HG03520 (cell line): ENCODE data around the gene SLC51A.

Experiments used
- ATAC-seq: cut with Tn5 transposase; IDR thresholded peaks from one replicate; pipeline ENCODE4 v1.9.1; 2021; ENCODE audit warnings: mild to moderate bottlenecking, moderate library complexity; ENCODE audit not compliant: unreplicated experiment

Gene SLC51A

GRCh38 chr3:196214783-196215441 is 1.4 kb upstream of the SLC51A start:
- no peak for ATAC-seq

- ATAC-seq = no peak
Measured at GRCh38 chr3:196215493-196216020, 777 bp upstream of the SLC51A start.

DNA sequence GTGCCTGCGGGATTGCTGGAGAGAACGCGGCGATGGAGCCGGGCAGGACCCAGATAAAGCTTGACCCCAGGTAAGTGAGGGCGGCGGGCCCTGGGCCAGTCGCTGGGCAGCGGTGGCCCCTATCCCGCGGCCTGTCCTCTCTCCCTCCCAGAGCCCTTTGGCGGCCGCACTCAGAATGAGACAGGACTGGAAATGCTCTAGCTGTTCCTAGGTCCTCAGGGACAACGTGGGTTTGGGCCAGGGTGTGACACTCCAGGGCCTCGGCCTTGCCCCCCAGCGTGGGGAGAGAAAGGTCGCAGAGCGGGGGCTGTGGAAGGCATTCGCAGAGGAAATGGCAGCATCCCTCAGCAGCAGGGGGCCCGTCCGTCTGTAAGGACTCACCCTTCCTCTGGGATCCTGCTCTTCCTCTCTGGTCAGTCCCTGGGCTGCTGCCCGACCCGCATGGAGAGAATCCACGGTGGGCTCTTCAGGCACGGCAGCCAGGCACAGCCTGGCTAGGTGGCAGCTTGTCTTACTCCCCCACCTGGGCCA is 412 bp downstream of the SLC51A start:
- no peak for ATAC-seq

GRCh38 chr3:196217307-196218154 is 1.2 kb downstream of the SLC51A start:
- no peak for ATAC-seq

GRCh38 chr3:196218155-196218712 is 1.9 kb downstream of the SLC51A start:
- no peak for ATAC-seq

- ATAC-seq = no peak
Measured at GRCh38 chr3:196219194-196219969, 3.0 kb downstream of the SLC51A start.

GRCh38 chr3:196219970-196220311 is 3.6 kb downstream of the SLC51A start:
- ATAC-seq = no peak

GRCh38 chr3:196220587-196220986 is 4.3 kb downstream of the SLC51A start:
- ATAC-seq = no peak

DNA sequence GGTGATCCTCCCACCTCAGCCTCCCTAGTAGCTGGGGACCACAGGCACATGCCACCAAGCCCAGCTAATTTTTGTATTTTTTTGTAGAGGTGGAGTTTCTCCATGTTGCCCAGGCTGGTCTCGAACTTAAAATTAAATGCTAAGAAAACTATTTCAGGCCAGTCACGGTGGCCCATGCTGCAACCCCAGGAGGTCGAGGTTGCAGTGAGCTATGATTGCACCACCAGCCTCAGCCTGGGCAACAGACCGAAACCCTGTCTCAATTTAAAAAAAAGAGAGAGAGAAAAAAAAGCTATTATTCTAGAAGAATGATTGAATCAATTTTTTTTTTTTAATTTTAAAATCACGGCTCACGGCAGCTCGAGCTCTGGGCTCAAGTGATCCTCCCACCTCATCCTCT is 4.7 kb downstream of the SLC51A start:
- no peak for ATAC-seq

DNA sequence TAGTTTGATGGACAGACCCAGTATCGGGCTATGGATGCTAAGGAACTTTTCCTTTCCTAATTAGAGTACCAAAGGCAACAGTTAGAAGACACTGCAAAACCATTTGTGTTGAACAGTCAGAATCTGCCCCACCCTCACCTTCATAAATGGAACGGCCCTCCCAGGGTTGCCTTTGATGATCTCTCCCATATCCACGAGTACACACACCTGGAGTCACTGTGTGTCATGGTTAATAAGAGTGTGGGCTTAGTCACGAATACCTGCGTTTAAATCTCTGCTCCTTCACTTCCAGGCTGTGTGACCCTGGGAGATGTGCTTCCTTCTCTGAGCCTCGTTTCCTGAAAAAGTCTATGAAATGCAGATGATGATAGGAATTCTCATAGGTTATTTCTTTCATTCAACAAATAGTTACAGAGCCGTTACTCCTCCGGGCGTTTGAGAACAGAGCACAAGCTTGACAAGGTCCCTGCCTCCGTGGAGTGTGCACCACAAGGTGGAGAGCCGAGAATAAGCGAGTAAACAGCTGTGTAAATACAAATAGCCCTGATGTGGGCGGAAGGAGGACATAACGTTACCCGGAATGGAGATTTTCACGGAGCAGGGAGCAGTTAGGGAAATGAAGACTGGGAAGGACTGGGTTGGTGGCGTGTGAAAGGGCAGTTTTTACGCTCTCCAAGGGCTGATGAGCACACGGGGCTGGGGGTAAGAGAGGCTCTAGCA is 6.7 kb downstream of the SLC51A start:
- no peak for ATAC-seq

- ATAC-seq = no peak
Measured at GRCh38 chr3:196225086-196225485, 8.8 kb downstream of the SLC51A start.

DNA sequence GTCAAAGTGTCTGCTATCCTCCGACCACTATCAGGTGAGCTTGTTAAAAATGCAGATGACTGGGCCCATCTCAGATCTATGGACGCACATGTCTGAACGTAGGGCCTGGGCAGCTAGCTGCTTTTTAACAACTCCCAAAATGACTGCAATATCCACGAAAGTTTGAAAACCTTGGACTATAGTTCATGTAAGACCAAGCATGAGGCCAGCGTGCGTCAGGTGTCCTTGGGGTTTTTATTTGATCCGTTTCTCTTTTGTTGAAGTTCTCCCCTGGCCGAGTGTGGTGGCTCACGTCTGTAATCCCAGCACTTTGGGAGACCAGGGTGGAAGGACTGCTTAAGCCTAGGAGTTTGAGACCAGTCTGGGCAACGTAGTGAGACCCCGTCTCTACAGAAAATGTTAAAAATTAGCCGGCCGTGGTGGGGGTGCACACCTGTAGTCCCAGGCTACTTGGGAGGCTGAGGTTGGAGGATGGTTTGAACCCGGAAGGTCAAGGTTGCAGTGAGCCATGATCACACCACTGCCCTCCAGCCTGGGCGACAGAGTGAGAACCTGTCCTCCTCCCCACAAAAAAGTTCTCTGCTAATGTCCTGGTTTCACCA is 9.5 kb downstream of the SLC51A start:
- ATAC-seq = no peak

DNA sequence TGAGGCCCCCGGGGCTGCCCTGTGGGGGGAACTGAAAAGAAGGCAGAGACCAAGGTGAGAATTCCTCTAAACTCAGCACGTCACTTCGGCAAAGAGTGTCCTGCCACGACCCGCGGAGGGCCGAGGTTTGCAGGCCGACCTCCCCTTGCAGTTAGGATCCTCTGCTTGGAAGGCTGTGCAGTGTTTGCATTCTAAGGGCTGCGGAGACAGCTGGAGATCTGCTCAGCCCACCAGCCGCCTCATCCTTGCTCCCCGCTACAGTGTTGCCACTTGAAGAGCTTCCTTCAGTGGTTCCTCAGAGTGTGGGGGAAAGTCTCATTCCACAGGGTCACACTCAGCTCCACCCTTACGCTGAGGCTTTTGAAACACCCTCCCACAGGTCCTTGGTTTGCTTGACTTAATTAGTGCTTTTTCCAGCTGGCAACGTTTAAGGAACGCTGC is 10.8 kb downstream of the SLC51A start:
- ATAC-seq = no peak

- no peak for ATAC-seq
Measured at GRCh38 chr3:196227629-196228493, 11.5 kb downstream of the SLC51A start.

GRCh38 chr3:196232154-196232881 is 16.0 kb downstream of the SLC51A start:
- no peak for ATAC-seq

DNA sequence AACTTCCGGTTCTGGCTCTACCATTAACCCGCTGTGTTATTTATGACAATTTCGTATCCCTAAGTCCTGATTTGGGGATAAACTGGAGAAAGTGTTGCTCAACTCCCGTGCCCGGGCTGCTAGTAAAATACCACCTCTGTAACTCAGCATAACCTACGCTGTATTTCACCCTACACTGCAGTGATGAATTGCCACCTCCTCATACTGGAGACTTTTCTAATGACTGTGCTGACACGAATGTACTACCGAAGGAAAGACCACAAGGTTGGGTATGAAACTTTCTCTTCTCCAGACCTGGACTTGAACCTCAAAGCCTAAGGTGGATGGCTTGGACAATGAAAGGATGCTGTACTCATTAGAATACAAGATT is 16.5 kb downstream of the SLC51A start:
- ATAC-seq = no peak

GRCh38 chr3:196235452-196236122 is 19.3 kb downstream of the SLC51A start:
- ATAC-seq = no peak

DNA sequence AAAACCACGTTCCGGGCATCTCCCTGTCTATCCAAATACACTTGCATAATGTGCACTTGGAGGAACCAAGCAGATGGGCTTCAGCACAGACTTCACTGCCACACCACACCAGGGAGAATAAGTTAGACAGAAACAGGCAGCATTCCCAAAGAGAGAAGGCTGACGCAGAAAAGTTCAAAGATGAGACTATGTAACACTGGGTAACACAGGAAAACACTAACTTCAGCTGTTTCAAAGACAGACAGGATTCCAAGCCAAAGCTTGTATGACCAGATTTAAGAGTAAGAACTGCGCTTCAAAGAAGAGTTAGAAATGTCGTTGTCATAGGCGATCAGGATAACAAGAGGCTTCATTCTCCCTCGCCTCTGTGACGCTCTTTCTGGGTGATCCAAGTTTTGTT is 19.9 kb downstream of the SLC51A start:
- ATAC-seq = no peak
